H54 (cell line): Measurements from ENCODE around the gene KIAA0232.
"Not testable (repeated sequence)": the region's sequence is repeated elsewhere in the genome, so short reads cannot be mapped to it uniquely, and the experiment has no call there.

Source experiments
- DNase-seq: peaks from one replicate; pipeline ENCODE4 v3.0.0; 2011; ENCODE audit warnings: low spot score, mixed read lengths; ENCODE audit not compliant: insufficient read length
- FAIRE-seq: peaks from 3 replicates; lab custom pipeline; 2011; peaks lifted over from hg19 to GRCh38; lab: Jason Lieb, UNC
- POLR2A ChIP-seq: IDR thresholded peaks from 2 replicates; pipeline ENCODE4 v1.6.1; 2011; ENCODE audit warnings: low read depth, mild to moderate bottlenecking, low read length

Gene KIAA0232

DNA sequence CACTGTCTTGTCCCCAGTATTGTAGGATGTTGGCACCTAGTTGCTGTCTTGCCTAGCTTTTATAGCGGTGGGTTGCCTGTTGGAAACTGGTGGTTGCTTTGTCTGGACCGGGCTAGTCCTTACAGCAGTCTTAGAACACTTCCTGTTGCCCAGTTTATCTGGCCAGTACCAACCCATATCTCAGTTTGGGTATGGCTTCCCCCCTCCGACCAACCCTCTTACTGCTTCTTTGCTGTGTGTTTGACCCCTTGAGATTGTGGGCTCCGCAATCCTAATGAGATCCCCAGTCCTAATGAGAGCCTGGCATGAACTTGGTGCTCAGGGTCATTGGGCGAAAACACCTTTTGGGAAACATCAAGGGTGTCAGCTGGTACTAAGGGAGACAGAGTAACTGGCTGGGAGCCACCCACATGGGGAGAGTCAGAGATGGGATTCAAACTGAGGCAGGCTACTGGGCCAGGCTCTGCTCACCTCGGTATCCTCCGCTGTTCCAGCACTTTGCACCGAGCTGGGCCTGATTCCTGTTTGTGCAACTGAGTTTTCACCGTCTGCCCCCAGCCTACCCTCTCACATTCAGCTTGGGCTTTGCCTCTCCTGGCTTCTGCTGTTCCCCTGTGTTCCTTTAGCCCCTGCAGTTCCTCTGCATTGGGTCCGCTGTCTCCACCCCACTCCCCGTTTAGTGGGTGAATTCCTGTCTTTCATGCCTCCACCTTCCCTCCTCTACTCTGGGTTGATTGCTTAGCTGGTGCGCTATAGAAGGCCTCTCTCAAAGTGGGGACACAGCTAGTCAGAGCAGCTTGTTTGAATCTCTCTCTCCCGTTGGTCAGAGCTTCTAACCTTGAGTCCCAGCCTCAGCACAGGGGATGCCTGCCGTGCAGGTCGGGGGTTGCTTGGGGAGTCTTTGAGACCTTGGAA, 128.7 kb downstream of the KIAA0232 start:
- FAIRE-seq (no peak), DNase-seq (no peak)
- no peak for TF ChIP-seq POLR2A

- not testable (repeated sequence) for DNase-seq, FAIRE-seq
These were observed 129.4 kb downstream of the KIAA0232 start for GRCh38 chr4:6911917-6912316.

DNA sequence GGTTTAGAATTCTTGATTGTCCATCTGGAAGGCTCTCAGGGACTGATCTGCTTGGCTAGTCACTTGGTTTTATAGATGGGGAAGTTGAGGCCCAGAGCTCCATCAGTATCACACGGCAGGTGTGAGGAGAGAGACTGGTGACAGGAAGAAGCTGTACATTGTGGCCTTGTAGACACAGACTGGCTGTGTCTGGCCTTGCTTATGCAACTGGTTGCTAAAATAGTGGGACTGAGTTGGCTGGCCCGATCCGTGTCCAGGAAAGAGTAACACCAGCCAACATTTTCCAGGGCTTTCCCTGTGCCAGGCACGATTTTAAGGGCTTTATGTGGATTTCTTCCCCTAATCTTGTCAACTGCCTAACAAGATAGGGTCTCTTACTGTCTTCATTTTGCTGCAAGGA, 129.9 kb downstream of the KIAA0232 start:
- no peak for FAIRE-seq
- DNase-seq: no peak
- TF ChIP-seq POLR2A: no peak

DNA sequence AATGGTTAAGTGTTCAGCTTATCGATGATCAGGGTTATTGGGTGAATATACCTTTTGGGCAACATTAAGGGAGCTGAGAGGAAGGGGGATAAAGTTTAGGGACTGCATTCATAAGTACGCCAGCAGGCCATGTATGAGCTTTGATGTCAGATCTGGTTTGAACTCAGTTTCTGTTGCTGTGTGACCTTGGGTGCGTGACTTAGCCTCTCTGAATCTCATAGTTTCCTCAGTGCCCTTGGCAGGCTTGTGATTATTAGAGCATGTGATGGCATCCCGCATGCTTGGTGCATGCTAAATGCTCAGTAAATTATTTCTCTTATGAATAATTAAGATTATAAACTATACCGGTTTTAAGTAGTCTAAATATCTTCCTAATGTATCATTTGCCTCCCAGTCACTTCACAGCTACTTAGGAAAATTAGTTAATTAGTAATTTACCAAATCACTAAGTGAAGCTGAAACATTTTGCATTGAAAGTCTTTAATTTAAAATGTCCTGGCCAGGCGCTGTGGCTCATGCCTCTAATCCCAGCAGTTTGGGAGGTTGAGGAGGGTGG, 130.9 kb downstream of the KIAA0232 start:
- FAIRE-seq: no peak

GRCh38 chr4:6914448-6914847, 131.9 kb downstream of the KIAA0232 start:
- TF ChIP-seq POLR2A: no peak
- FAIRE-seq (no peak), DNase-seq (no peak)

More for the DNA sequence above, 130.9 kb downstream of the KIAA0232 start:
- no peak for DNase-seq
- no peak for TF ChIP-seq POLR2A

DNA sequence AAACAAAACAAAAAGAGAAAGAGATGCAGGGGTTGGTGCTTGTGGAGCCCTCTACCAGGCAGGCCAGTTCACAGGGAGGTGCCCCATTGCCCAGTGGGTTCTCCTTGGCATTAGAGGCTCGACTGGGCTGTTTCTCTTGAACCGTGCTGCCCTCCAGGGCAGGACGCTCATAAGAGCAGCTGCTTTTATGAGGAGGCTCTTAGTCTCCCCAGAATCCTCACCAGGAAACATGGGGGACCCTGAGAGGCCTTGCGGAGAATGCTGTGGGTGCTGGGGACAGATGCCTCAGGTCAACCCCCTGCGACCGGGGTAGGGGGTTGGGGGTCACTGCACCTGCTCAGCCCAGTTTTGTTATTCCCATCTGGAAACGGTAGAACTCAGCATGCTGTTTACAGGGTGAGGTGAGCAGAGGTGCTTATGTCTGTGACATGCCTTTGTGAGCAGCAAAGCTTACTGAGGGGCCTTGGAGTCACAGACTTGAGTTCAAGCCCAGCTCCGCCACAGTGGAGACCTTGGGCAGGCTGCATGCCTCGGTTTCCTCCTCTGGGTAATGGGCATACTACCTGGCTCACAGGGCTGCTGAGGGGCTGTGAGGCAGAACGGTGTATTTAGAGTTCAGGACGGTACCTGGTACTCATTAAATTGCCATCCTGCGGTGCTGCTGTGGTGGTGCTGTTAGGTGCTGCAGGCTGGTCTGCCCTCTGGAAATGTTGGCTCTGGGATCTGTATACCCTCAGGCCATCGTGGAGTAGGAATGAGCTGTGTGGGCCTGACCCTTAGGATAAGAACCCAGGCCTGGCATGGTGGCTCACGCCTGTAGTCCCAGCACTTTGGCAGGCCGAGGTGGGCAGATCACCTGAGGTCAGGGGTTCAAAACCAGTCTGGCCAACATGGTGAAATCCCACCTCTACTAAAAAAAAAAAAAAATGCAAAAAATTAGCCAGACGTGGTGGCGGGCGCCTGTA, 132.8 kb downstream of the KIAA0232 start:
- no peak for TF ChIP-seq POLR2A
- no peak for FAIRE-seq
- no peak for DNase-seq

- FAIRE-seq (no peak), DNase-seq (no peak)
- no peak for TF ChIP-seq POLR2A
These were observed 133.6 kb downstream of the KIAA0232 start for GRCh38 chr4:6916069-6916586.

GRCh38 chr4:6916587-6917460, 134.3 kb downstream of the KIAA0232 start:
- DNase-seq: peak; percentile 55
- FAIRE-seq: no peak

DNA sequence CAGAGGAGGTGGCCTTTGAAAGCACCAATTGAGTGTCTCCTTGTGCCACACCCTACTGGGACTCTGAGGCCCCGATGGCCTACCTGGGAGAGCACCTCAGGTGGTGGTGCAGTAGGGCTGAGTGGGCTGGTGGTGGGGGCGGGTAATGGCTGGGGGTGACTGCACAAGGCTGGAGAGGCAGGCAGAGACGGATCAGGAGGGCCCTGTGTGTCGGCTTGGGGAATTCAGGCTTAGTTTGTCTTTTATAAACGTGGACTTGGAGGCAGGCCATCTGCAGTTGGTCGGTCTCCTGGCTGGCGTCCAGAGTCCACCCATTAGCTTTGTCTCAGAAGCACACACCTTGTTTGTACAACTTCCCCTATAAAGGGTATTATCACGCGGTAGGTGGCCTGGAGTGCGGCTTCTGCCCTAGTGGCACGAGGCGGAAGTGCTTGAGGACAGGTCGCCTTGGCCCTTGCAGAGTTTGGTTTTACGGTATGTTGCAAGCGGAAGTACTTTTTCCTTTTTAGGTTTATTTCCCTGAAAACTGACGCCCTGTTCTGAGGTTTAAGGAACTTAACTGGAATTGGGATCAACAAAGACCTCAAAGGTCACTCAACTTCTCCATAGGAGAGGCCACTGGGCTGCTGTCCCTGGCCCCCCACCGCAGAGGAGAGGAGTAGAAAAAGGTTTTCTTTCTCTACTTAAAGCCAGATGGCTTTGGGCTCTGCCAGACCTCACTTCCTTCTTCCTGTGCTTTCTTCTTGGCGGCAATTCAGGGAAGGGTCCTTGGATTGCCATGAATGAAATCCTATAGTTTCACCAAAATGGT, 135.1 kb downstream of the KIAA0232 start:
- no peak for FAIRE-seq
- TF ChIP-seq POLR2A: no peak
- no peak for DNase-seq

More at GRCh38 chr4:6916587-6917460, 134.3 kb downstream of the KIAA0232 start:
- TF ChIP-seq POLR2A: no peak

- FAIRE-seq: no peak
- no peak for DNase-seq
- no peak for TF ChIP-seq POLR2A
These were observed 135.8 kb downstream of the KIAA0232 start for GRCh38 chr4:6918338-6918737.

GRCh38 chr4:6920171-6920570, 137.6 kb downstream of the KIAA0232 start:
- DNase-seq: no peak

GRCh38 chr4:6923507-6923906, 141.0 kb downstream of the KIAA0232 start:
- TF ChIP-seq POLR2A: no peak
- DNase-seq (no peak), FAIRE-seq (no peak)

More at GRCh38 chr4:6920171-6920570, 137.6 kb downstream of the KIAA0232 start:
- no peak for FAIRE-seq
- no peak for TF ChIP-seq POLR2A

- DNase-seq (no peak), FAIRE-seq (no peak)
- no peak for TF ChIP-seq POLR2A
These were observed 141.8 kb downstream of the KIAA0232 start for GRCh38 chr4:6924361-6924779.
